BE2C (cell line): ENCODE measurements around the gene ITGA4.

Experiments
- DNase-seq: peaks from one replicate; pipeline ENCODE4 v3.0.0-alpha.2; 2020
- H3K27me3 ChIP-seq: fragments of 250-450 bp; sonication (Bioruptor Pico); 2 replicates; pipeline ENCODE4 v1.5.1; 2020; ENCODE audit warnings: mild to moderate bottlenecking
- H3K36me3 ChIP-seq: fragments of 250-450 bp; sonication (Bioruptor Pico); 2 replicates; pipeline ENCODE4 v1.5.1; 2020; ENCODE audit warnings: mild to moderate bottlenecking
- H3K4me1 ChIP-seq: fragments of 250-450 bp; sonication (Bioruptor Pico); 2 replicates; pipeline ENCODE4 v1.5.1; 2020
- H3K4me3 ChIP-seq: 2 replicates; pipeline ENCODE4 v1.5.1; 2011; ENCODE audit warnings: low read depth, low read length
- H3K9me3 ChIP-seq: fragments of 250-450 bp; sonication (Bioruptor Pico); 2 replicates; pipeline ENCODE4 v1.5.1; 2020
- CTCF ChIP-seq: IDR thresholded peaks from 2 replicates; pipeline ENCODE4 v1.5.1; 2012; ENCODE audit warnings: mild to moderate bottlenecking, low read depth, low read length

The ITGA4 gene

DNA sequence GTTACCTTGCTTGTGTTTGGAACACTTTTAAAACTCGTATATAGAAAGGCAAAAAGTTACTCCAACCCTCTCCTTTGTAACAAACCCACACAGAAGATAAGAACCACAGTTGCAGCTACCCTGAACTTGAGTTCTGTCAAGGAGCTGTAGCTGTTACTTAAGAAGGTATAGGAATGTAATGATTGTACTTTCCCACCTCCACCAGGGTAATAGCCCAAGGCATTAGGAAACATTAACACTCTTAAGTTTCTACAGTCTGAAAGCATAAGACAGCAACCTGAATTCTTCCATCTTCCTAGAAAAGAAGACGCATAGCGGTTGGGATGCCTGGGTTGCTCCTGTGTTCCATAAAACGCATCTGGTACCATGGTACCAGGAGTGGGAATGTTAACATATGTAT is 43.0 kb downstream of the ITGA4 start:
- no peak for DNase-seq
- no peak for TF ChIP-seq CTCF

GRCh38 chr2:181515719-181516118 is 58.5 kb downstream of the ITGA4 start:
- H3K36me3 ChIP-seq = no peaks in the 10 kb centered on the region
- H3K27me3 ChIP-seq = no peaks in the 10 kb centered on the region
- no peaks in the 10 kb centered on the region for H3K9me3 ChIP-seq
- no peak for TF ChIP-seq CTCF
- DNase-seq = no peak
- H3K4me3 ChIP-seq = no peak overlapping the region
- no peaks in the 10 kb centered on the region for H3K4me1 ChIP-seq

More for the DNA sequence above, 43.0 kb downstream of the ITGA4 start:
- Histone ChIP-seq H3K36me3 (no peaks in the 10 kb centered on the region), H3K9me3 (no peaks in the 10 kb centered on the region), H3K4me3 (no peak overlapping the region), H3K27me3 (no peaks in the 10 kb centered on the region), H3K4me1 (no peaks in the 10 kb centered on the region)

- no peak for DNase-seq
- no peak for TF ChIP-seq CTCF
- H3K4me3 ChIP-seq = no peak overlapping the region
- no peaks in the 10 kb centered on the region for H3K36me3 ChIP-seq
- no peaks in the 10 kb centered on the region for H3K9me3 ChIP-seq
- no peaks in the 10 kb centered on the region for H3K27me3 ChIP-seq
- no peaks in the 10 kb centered on the region for H3K4me1 ChIP-seq
These were observed 59.8 kb downstream of the ITGA4 start for GRCh38 chr2:181516992-181517391.

DNA sequence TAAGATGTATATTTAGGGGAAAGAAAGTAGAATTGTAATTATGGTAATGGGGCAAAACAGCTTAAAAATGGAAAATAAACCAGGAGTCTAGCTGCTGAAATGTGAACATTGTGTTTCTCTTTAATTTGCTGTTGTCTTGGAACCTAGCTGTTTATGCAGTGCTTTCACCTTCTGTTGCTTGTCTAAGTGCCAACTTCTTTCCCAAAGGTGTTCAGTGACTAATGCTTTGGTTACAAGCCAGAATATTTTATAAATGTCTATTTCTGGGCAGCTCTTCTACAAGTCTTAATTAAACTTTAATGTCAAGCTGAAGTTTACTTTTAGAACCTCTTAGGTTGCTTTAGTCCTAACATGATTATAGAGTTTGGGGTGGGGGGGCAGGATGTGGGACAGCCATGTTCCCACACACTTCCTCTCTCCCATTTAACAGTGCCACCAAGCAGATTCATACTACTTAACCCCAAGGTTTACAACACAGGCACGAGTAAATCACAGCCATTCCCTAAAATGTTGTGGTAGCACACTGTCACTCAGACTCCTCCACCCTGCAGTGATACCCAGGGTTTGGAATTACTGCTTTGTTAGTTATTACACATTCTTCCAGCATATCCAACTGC is 60.6 kb downstream of the ITGA4 start:
- no peak for TF ChIP-seq CTCF
- Histone ChIP-seq H3K36me3 (no peaks in the 10 kb centered on the region), H3K27me3 (no peaks in the 10 kb centered on the region), H3K4me1 (no peaks in the 10 kb centered on the region), H3K4me3 (no peak overlapping the region), H3K9me3 (no peaks in the 10 kb centered on the region)
- DNase-seq = no peak

DNA sequence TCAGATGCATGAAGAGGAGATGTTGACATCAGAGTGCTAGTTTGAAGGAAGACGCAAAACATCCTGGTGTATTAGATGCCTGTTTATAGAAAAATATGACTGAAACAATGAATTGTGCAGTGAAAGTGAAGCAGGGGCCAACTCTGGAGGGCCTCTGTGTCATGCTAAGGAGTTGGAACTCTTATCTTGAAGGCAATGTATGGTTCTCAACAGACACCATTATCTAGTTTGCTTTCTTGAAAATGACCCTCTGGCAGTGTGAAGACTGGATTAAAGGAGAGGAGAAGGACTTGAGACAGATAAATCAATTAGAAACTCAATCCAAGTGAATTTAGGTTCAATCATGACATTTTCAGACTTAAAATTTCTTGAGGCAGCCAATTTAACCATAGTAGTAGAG is 63.1 kb downstream of the ITGA4 start:
- no peak for DNase-seq

More for the DNA sequence above, 63.1 kb downstream of the ITGA4 start:
- Histone ChIP-seq H3K36me3 (no peaks in the 10 kb centered on the region), H3K4me3 (no peak overlapping the region), H3K4me1 (no peaks in the 10 kb centered on the region), H3K27me3 (no peaks in the 10 kb centered on the region), H3K9me3 (no peaks in the 10 kb centered on the region)
- no peak for TF ChIP-seq CTCF
